Right ventricle myocardium inferior (tissue), 1 donor: Measurements from ENCODE around the gene CEP19. TPM values are rescaled to one million over a fixed set of nuclear protein-coding genes. Genes with fewer than 3 reads are reported as not detected.
A peak's percentile ranks its signal among the peaks of the same experiment; 100 is the strongest.

ENCODE experiments used
- ATAC-seq: fragments of 200-7000 bp; cut with Tn5 transposase; one replicate; pipeline ENCODE4 v1.9.1; 2020; ENCODE audit warnings: mild to moderate bottlenecking, moderate library complexity
- DNase-seq: peaks from one replicate; pipeline ENCODE4 v3.0.0; 2021; ENCODE audit errors: missing footprints
- intact Hi-C: fragments of 100-400 bp; cut with DNase I; formaldehyde crosslinking; loops from one replicate; pipeline ENCODE4 v1.11.0; 2022
- total RNA-seq: library from RNA; stranded (reverse); fragmentation: NEBNext Ultra II Directional; extraction: Animal tissue kit (Norgen Biotek cat#: 25700); gene quantifications from one replicate; pipeline ENCODE4 v1.2.1, GENCODE V29; 2021
- donor health status: DM: no; HTN: yes; CAD: no; lungs with severe emphysema.

CEP19 gene
- total RNA-seq, 1 donor from 2014 or later = 1.9 TPM

DNA sequence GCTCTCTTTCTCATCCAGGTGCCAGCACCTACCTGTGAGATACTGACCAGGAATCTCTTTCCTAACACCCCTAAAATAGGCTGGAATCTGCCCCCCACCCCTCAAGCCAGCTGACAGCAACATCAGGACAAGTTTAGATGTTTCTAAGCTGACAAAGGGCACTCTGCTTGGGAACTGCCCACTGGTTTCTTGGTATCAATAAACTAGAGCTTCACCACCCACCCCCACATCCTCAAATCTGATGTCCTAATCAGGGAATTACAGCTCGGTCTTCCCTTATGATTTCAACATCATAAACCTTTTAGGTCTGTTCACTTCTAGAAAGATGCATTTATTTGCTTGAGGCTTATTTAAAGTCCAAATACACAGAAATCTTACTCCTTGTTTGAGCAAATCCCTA, 34.7 kb downstream of the CEP19 start:
- no peak for DNase-seq
- intact Hi-C loops = no loop called here
- ATAC-seq = no peak

DNA sequence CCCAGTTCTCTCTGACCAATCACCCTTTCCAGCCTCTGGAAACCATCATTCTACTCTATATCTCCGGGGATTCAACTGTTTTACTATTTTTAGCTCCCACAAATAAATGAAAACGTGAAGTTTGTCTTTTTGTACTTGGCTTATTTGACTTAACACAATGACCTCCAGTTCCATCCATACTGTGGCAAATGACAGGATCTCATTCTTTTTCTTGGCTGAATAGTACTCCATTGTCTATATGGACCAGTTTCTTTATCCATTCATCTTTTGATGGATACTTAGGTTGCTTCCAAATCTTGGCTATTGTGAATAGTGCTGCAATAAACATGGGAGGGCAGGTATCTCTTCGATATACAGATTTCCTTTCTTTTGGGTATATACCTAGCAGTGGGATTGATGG, 38.4 kb downstream of the CEP19 start:
- DNase-seq = no peak
- intact Hi-C loops = loop anchor here (5.0 kb wide), 1 partner anchor 36 kb away; the partner anchor contains the start of gene NRROS
- no peak for ATAC-seq

DNA sequence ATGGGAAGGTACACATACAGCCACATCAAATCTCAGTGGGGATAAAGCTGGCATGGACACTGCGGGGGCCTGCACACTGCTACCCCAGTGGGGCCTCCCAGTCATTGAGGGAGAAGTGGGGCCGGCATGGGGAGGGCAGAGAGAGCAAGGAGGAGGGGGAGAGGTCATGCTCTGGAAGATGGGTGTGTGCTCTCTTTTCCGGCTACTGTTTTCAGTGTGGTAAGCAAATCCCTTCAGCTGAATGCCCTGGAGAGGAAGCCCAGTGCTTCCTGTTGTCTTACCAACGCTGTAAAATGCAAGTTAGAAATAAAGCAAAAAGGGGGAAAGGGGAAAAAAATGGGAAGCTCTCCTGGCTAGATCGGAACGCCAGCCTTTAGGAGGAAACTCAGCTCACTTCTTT, 41.7 kb downstream of the CEP19 start:
- DNase-seq = no peak
- peak; percentile 76 for ATAC-seq
- intact Hi-C loops = loop anchor here (5.0 kb wide), 1 partner anchor 33 kb away; the partner anchor contains the start of gene NRROS

DNA sequence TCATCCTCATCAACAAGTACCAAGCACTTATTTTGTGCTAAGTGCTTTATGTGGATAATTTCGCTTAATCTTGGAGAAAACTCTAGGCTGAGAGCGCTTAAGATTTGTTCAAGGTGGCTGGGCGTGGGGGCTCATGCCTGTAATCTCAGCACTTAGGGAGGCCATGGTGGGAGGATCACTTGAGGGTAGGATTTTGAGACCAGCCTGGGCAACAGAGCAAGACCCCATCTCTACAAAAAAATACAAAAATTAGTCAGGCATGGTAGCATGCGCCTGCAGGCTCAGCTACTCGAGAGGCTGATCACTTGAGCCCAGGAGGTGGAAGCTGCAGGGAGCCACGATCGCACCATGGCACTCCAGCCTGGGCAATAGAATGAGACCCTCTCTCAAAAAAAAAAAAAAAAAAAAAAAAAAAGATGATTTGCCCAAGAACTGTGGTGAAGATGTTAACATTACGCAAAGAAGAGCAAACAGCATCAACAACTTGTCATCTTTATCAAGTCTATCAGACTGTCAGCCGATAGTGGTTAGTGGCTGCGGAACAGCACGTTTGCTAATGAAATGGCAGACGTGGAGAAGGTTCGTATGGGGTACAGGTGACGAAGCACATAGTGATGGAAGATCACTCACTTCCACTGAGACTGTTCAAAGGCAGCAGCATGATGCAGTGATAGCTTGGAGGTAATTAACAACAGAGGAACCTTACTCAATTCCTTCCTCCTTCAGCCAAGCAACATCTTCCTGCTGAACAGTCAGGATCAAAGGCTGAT, 44.8 kb downstream of the CEP19 start:
- intact Hi-C loops = no loop called here
- no peak for ATAC-seq
- DNase-seq = no peak

DNA sequence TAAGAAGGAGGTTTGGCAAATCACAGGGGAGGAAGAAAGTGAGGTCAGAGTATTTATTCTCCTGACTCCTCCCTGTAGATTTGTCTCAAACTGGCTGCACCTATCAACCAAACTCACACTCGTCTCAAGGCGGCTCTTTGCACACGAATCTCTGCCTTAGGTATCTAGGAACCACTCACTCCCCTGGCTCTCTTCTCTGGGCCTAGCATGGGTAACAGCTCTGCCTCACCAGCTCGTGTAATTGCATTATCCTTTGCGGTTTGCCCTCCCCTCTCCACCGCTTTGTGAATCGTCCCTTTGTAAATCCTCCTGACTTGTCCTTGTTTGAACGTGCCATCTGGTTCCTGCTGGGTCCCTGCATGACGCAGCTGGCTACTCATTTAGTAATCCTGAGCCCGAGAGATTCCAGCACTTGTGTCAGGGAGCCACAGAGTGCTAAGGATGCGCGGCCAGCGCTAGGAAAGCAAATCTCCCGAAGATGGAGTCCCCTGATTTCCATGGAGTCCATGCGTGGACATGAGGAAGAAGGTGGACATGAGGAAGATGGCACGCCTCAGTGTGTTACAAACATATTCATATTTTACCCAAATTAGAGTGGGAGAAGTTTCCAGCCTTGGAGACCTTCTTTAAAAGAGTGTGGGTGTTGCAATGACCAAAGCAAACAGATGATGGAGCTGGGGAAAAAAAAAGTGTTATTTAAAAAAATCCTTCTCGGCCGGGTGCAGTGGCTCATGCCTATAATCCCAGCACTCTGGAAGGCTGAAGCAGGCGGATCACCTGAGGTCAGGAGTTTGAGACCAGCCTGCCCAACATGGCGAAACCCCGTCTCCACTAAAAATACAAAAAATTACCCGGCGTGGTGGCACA, 45.8 kb downstream of the CEP19 start:
- DNase-seq = no peak
- peak; percentile 35 for ATAC-seq
- intact Hi-C loops = no loop called here

GRCh38 chr3:196662711-196663571, 49.1 kb downstream of the CEP19 start:
- no peak for ATAC-seq
- intact Hi-C loops = no loop called here
- no peak for DNase-seq

DNA sequence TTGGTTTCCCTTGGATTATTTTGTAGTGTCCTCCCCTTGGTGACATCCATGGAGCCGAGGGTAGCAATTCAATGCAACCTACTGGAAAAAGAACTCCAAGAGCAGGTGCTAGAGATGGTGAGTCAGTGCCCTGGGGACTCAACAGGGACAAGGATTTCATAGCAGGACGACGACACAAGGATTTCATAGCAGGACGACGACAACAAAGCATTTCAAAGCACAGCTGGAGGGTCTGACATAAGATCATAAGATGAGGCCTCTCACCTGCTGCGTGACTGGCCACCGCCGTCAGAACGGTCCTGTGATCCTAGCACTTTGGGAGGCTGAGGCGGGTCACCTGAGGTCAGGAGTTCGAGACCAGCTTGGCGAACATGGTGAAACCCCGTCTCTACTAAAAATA, 50.0 kb downstream of the CEP19 start:
- intact Hi-C loops = no loop called here
- no peak for DNase-seq
- ATAC-seq = no peak

- ATAC-seq (no peak), DNase-seq (no peak)
- intact Hi-C loops = no loop called here
Measured at GRCh38 chr3:196661400-196661799, 50.6 kb downstream of the CEP19 start.

DNA sequence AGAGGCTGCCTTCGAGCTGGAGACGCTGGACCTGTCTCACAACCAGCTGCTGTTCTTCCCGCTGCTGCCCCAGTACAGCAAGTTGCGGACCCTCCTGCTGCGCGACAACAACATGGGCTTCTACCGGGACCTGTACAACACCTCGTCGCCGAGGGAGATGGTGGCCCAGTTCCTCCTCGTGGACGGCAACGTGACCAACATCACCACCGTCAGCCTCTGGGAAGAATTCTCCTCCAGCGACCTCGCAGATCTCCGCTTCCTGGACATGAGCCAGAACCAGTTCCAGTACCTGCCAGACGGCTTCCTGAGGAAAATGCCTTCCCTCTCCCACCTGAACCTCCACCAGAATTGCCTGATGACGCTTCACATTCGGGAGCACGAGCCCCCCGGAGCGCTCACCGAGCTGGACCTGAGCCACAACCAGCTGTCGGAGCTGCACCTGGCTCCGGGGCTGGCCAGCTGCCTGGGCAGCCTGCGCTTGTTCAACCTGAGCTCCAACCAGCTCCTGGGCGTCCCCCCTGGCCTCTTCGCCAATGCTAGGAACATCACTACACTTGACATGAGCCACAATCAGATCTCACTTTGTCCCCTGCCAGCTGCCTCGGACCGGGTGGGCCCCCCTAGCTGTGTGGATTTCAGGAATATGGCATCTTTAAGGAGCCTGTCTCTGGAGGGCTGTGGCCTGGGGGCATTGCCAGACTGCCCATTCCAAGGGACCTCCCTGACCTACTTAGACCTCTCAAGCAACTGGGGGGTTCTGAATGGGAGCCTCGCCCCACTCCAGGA, 51.5 kb downstream of the CEP19 start:
- intact Hi-C loops = no loop called here
- ATAC-seq (no peak), DNase-seq (no peak)

DNA sequence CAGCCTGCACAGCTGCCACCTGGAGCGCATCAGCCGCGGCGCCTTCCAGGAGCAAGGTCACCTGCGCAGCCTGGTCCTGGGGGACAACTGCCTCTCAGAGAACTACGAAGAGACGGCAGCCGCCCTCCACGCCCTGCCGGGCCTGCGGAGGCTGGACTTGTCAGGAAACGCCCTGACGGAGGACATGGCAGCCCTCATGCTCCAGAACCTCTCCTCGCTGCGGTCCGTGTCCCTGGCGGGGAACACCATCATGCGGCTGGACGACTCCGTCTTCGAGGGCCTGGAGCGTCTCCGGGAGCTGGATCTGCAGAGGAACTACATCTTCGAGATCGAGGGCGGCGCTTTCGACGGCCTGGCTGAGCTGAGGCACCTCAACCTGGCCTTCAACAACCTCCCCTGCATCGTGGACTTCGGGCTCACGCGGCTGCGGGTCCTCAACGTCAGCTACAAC, 52.1 kb downstream of the CEP19 start:
- intact Hi-C loops = no loop called here

More for the DNA sequence above, 52.1 kb downstream of the CEP19 start:
- no peak for DNase-seq
- ATAC-seq = no peak

Other genes with a start within 250 kb of the CEP19 start
- gene RNF168, start 208.5 kb downstream of the CEP19 start, total RNA-seq = 21.9 TPM
- gene SMCO1, start 196.9 kb downstream of the CEP19 start, total RNA-seq = 78.6 TPM
- gene WDR53, start 143.7 kb downstream of the CEP19 start, total RNA-seq = 9.8 TPM
- gene FBXO45, start 143.6 kb downstream of the CEP19 start, total RNA-seq = 8.2 TPM
- gene NRROS, start 72.6 kb downstream of the CEP19 start, total RNA-seq = 3.1 TPM
- gene PIGX, start 127 bp upstream of the CEP19 start, total RNA-seq = 15.0 TPM
- gene PAK2, start 27.6 kb upstream of the CEP19 start, total RNA-seq = 45.4 TPM
- 15.8 TPM for gene SENP5, start 155.7 kb upstream of the CEP19 start, total RNA-seq
- gene NCBP2, start 230.3 kb upstream of the CEP19 start, total RNA-seq = 29.8 TPM